Epithelial cell of prostate (primary cell): Measurements from ENCODE around the gene EPAS1.

Source experiments
- DNase-seq: peaks from one replicate; pipeline ENCODE4 v3.0.0-alpha.2; 2011; ENCODE audit warnings: low read depth, low spot score
- H3K27ac ChIP-seq: fragments of 450-650 bp; 2 replicates; pipeline ENCODE4 v1.5.1; 2017; ENCODE audit warnings: mild to moderate bottlenecking

EPAS1 gene

DNA sequence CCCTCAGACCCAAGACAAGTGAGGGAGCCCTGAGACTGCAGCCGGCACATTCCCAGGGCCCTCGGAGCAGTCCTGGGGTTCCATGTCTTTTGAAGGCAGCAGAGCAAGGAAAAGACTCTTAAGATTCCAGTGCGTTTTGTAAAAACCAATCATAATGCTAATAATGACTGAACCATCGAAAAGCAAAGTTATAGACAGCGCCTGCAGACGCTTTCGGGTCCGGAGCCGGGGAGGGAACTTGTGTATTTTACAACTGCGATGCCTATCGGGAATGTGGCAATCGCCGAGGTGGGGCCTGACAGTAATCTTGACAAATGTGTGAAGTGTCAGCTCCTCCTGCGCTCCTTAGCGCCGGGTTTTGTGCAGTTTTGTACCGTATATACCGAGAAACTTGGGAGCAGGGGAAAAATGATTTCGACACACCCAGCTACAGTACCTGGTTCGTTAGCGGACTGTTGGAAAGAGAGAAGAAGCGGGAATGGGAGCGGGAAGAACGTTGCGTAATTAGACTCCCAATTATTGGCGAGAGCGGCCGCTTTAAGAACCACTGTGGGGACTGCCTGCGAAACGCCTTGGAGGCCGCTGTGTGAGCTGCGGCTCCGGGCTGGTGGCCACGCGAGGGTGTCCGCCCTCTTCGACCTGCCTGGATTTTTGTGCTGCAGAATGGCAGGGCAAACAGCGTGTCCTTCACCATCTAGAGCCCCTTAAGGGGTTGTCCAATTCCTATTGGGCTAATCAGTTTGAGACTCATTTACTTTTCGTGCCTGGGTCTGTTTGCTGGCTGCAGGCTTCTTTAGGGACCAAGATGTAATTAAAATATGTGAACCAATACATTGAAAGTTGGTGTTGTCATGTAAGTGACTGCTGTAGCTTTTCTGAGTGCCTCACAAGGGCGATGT is 2.4 kb downstream of the EPAS1 start:
- DNase-seq = no peak

DNA sequence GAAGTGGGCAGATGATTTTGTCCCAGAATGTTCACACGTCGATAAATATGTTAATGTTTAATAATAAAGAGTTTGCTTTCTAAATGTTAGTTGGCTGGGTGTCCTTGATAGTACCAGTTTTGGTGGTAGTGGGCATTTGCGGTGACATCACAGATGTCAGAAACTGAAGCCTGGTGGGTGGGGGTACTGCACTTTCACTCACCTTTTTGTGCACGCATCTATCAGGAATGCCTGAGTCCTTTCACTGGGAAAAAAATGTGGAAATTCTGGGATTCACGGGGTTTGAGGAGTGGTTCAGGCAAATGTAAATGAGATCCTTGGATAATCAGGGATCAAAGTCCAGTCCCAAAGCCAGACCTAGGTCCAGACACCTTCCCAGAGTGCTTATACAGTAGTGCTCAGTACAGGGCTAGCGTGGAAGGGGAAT is 3.2 kb downstream of the EPAS1 start:
- DNase-seq = no peak
- H3K27ac ChIP-seq = peak overlapping the region; percentile 89

More for the DNA sequence above, 2.4 kb downstream of the EPAS1 start:
- peak overlapping the region; percentile 89 for H3K27ac ChIP-seq

DNA sequence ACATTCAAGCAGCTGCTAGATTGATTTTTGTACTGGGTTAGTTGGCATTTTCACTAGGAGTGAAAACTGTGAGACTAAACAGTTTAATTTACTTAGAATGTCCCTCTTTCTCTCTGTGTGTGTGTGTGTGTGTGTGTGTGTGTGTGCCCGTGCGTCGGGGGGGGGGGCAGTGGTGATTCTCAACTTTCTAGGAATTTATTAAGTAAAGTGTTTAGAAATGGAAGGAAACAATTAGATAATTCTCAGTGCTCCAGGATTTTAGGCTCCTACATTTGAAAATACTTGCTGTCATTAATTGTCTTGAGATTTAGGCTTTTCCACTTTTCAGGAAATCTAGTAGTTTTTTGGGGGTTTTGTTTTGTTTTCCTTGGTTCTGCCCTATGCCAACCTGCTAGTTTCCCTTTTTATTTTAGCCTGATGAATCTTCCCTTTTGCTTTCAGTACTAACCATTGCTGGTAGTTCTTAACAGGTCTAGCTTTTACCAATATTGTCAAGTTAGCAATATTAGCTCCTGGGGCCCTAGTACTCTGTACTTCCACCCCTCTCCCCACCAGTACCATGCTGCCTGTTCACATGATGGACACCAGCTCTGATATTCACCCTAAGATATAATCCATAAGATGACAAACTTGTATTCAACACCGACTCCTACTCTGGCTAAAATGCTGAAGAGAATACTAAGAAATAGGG is 4.9 kb downstream of the EPAS1 start:
- H3K27ac ChIP-seq = no peak overlapping the region
- DNase-seq = no peak

DNA sequence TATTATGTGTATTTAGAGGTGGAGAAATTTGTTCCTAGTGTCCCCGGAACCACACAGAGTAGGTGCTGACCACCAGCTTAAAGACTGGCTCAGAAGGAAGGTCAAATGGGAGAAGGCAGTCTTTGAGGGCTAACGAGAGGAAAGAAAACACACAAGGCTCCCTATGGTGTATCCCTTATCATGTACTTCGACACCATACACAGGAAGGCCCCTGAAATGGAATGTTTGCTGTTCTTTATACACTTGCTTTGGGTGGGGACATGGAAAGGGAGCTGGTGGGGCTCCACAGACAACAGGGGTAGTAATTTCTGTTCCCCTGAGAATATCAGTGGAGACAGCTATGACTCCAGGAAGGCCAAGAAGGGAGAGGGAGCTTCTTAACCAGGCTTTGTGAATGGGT is 6.0 kb downstream of the EPAS1 start:
- H3K27ac ChIP-seq = no peak overlapping the region
- DNase-seq = no peak

DNA sequence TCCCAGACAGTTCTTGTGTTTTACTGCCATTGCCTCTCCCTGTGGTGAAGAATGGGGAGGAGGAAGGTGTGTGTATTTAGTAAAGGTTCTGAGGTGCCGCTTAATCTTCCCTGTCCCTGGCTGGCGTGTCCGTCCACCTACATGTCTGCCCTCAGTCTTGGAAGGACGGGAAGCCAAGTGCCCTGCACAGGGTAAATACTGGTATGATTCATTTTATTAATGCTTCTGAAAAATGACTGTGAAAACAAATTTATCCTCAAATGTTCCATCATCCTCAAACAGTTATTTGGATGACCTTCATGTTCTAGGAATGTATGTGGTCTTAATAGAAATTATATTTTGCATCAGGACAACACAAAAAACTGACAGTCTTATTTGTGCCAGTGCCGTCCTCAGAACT is 6.6 kb downstream of the EPAS1 start:
- H3K27ac ChIP-seq = no peak overlapping the region
- DNase-seq = no peak

DNA sequence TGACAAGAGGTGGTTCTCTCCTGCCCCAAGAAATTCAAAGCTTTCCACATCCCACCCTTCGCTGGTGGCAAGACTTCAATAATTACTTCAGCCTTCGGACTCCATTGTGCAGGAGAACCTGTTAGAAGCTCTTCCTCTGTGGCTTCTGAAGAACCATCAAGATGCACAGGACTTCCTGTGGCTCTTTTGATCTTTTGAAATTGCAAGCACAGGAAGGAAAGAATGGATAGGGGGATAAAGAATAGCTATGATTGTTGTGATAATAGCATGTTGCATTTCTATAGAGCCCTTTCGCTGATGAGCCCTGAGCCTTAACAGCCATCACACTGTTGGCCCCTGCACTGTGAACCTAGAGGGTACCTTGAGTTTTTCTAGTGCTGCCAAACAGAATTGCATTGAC is 7.4 kb downstream of the EPAS1 start:
- H3K27ac ChIP-seq = no peak overlapping the region
- DNase-seq = no peak

DNA sequence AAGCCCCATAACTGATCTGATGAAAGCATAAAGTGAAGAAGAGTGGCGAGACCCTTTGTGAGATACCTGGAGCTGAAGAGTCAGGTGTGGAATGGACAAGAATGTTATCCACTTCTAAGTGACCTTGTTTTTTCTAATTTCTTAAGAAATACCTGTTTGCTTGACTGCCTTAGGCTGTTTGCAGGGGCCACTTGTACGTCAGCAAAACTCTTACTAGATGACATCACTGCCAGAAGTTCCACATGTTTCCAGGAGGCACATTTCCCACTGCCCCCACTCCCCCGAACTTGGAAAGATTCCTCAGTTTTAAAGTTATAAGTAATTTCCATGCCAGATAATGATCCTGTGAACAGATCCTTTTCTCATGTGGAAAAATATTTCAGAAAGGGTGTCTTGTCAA is 8.0 kb downstream of the EPAS1 start:
- no peak for DNase-seq

DNA sequence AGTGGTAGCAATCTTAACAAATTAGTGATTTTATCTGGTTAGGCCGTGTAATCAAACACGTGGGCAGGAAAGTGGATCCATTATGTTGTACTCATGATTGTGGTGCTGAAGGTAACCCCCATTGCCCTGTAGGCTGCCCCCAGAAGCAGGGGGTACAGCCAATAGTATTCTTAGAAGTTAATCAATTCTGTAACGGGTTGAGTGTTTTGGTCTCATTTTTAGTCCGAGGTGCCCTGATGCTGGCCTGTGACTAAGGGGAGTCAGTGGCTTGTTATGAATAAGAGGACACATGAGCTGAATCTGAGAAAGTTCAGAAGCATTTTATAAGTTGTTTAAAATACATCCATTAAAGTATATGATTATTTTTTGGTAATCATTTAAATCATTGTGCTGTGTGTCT is 8.6 kb downstream of the EPAS1 start:
- DNase-seq = no peak
- H3K27ac ChIP-seq = peak overlapping the region; percentile 80

More for the DNA sequence above, 8.0 kb downstream of the EPAS1 start:
- peak overlapping the region; percentile 80 for H3K27ac ChIP-seq

DNA sequence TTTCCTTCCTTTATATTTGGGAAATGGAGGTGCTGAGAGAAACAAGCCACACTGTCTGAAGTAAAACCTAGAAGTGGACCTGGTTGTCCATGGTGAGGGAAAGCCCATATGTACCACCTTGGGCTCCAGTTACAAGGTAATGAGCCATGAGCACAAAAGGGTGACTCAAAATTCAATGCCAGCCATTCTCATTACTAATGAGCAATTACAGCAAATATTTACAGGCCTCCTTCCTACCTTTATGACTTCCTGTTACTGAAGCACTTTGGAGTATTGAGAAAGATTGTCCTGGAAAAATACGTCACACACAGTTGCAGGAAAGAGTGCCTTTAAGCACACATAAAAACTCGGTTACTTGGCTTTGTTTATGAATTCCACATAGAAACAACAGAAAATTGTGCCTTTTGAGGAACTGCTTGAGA is 9.1 kb downstream of the EPAS1 start:
- H3K27ac ChIP-seq = peak overlapping the region; percentile 80
- DNase-seq = peak; percentile 79

DNA sequence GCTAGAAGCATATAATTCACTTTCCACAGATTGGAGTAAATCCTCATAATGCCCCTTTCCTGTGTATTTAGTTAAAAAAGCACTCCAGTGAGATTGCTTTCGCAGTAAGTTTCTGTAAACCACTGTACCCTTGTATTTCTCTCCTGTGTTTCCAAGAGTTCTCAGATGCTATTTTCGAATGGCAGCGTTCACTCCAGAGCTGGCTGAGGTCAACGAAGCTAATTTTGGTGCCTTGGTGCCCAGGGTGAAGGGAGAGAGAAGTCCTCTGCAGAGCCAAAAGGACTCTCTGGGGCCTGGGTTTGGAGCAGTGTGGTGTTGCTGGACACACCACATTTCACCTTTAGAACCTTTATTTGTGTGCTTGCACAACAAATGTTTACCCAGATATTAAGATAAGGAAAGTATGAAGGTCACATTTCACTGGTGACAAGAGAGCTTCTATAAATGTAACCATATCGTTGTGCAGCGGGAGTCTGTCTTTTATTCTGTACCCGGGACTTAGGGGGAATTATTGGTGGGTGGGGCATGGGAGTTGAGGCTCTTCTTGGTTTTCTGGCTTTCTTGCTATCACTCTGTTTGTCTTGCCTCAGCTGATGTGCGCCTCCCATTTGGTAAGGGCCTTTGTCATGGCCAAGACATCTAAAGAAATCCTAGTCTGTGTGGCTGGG is 9.9 kb downstream of the EPAS1 start:
- H3K27ac ChIP-seq = peak overlapping the region; percentile 80
- DNase-seq = no peak

DNA sequence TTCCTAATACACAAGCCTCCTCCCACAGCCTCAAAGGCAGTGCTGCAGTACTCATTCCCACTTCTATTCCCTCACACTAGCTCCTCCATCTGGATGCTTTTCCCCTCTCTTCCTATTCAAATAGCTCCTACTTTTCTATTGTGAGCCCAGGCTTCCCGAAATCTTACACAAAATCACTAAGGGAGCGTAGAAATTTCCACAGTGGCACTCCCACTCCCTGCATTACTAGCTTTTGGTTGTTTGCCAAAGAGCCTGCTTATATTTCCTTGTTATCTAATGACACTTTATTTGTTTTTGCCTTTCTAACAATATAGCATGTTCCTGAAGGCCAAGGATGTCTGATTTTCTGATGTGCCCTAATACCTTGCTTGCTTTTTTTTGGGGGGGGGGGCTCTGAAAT is 10.9 kb downstream of the EPAS1 start:
- DNase-seq = no peak
- peak overlapping the region; percentile 80 for H3K27ac ChIP-seq

DNA sequence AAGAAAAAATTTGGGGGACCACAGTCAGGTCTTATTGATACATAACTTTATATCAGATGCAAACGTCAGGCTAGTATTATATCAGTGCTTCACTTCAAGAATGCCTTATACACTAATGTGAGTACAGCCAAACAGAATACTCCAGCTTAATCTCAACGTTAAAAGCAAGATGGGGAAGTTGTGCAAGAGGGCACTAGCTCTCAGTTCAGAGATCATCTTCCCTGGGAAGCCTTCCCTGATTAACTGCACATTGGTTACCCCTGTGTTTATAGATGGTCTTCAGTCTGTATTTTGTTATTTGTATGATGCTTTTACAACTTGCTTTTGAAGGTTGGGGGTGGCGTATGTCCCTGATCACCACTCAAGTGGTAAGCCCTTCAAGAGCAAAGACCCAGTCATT is 11.4 kb downstream of the EPAS1 start:
- H3K27ac ChIP-seq = peak overlapping the region; percentile 80
- no peak for DNase-seq

DNA sequence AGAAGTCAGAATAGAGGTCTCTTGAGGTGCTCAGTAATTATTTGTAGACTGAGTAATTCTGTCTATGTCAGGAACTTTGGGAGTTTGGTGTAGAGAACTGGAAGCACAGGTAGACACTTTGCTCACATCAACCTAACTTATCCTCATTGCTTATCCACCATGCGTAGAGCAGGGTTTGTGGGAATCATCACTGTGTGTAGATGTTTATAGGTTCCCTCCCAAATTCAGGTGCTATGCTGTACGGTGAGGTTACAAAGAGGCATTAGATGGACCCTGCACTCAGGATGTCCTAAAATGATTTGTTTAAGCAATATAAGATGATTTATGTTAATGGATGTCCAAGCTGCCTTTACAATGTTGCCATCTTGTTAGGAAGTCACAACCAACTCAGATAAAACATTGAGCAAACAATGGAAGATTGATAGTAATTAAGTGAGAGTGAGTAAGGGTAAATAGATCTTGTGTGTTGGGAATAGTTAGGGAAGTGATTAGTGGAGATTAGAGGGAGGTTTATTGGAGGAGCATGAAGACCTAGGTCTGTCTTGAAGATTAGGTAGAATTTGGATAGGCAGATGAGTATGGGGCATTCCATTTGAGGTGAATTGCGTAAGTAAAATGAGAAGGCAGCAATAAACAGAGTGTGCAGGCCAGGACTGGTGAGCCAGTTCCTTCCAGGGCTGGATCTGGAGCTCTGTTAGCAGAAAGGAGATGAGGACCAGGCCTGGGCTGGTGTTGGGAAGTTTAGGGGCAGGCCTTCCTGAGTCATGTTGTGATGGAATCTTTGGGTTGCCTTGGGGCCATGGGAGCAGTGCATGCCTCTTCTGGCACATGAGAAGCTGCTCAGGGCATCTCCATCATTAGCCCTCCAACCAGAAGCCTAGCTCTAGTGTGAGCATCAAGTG is 12.1 kb downstream of the EPAS1 start:
- peak overlapping the region; percentile 80 for H3K27ac ChIP-seq

DNA sequence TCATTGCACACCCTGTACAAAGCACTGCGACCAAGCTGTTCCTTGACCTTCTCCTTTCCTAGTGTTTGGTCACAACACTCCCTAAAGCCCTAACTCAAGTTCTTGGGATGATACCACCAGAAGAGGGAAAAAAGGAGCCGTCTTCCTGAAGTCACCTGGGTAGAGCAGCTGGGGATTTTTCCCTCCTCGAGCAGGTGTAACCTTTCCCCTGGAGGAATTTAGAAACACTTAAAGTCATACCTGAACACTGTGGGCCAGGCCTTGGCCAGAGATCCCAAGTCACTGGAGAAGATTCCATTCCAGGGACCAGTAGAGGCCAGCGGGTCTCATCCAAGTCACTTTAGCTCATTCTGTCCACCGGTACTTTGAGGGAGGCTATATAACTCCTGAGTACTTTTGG is 13.2 kb downstream of the EPAS1 start:
- DNase-seq = no peak
- H3K27ac ChIP-seq = peak overlapping the region; percentile 80

More for the DNA sequence above, 12.1 kb downstream of the EPAS1 start:
- peak; percentile 88 for DNase-seq

DNA sequence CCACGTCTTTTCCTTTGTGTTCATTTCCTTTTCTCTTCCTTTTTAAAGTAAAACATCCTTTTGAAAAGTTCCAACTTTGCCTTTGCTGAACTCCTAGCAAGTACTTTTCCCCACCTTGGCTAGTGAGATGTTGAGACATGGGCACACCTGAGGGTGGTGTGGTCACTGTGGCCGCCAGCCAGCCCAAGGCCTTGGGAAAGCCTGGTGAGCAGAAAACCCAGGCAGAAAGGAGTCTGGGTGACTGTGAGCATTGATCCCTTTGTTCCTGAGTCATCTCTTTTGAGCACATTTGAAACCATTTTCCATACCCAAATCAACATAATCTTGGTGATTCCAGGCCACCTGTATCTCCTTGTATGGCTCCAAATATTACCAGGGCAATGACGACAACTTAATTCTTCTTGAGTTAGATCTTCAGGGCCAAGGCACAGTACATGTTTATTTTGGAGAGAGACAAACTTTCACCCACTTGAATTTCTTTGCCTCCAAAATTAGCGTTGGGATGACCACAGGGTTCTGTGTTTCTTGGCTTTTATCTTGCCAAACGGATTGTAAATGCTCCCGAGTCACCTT is 14.5 kb downstream of the EPAS1 start:
- no peak for DNase-seq
- peak overlapping the region; percentile 80 for H3K27ac ChIP-seq

DNA sequence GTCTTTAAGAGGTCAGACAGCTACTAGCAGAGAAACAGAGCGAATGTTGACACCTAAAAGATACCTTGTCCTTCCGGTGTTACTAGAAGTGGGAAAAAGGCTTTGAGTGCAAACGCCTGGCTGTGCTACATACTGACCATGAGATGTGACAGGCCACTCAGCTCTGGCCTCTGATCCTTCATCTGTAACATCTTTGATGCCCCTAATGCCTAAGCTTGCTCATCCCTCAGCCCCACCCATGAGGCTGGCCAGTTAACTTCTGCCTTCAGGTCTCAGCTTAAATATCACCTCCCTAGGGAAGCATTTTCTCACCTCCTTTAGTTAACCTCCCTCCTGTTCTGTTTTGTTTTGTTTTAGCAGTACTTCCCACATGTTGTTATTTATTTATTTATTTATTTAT is 15.9 kb downstream of the EPAS1 start:
- DNase-seq = no peak
- H3K27ac ChIP-seq = no peak overlapping the region

DNA sequence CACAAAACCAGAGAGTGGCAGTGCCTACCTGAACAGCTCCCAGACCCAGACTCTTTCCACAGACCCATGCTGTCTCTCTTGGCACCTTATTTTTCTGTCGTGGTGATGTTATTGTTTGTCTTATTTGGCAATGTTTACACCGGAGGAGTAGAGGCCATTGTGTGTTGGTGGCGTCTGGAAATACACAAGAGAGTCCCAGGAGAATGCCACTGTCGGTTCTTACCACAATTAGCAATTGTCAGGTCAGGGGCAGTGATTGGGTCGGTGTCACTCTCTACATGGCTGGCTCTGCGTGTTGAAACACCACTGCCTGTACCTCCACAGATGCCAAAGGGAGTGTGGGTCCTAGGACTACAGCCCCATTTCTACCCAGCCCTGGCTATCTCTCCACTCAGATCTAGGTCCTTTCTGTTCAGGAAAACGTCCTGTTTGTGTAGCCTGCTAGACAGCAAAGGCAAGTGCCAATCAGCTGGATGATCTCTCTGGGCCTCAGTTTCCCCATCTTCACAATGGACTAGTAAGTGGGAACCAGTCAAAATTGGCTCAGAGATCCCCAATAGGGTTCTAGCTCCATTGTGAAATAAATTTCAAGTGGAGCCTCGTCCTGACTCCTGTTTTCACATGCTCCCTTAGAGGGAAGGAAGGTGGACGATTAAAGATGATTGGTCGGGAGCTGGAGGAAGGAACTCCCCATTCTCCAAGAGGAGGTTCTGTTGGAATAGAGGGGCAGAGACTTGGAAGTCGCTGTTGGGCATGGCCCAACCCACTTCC is 17.0 kb downstream of the EPAS1 start:
- DNase-seq = no peak
- H3K27ac ChIP-seq = peak overlapping the region; percentile 94

DNA sequence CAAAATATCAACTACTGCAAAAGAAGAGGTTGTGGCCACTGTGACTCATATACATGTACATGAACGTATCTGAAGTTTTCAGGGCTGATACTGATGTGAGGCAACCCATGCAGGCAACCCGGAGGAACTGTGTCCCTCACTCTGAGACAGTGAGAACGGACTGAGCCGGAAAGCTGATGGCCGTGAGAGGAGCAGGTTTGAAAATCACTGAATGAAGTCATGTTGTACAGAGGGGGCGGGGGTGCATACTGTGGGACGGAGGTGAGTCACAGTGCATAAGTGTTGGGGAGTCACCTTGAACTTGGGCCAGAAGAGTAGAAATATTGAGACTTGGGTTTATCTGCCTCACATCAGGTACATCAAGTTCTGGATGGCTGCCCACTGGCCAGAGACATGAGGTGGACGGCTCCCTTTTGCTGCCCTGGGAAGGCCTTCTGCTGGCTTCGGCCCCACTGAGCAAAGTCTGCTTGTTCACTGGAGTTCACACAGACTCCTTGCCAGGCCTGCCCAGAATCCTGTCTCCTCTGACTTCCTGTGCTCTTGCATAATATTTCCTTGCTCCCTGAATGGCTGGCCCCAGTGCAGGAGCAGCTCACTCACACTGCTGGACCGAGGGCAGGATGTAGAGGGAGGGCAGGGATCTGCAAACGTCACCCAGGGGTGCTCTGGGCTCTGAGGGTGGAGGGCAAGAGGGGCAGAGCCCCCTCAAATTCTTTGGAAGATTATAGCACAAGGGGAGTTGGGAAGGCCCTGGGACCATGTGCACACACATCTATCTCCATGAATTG is 18.1 kb downstream of the EPAS1 start:
- peak overlapping the region; percentile 94 for H3K27ac ChIP-seq
- DNase-seq = peak; percentile 81
